DMS79 (cell line): ENCODE measurements around the gene BCL2A1.
"Not testable (repeated sequence)": the region's sequence is repeated elsewhere in the genome, so short reads cannot be mapped to it uniquely, and the experiment has no call there.

Experiments used
- DNase-seq: peaks from one replicate; lab custom pipeline; 2025; lab: John Stamatoyannopoulos, UW

BCL2A1 gene

GRCh38 chr15:79923079-79923514, 47.9 kb downstream of the BCL2A1 start:
- DNase-seq: no peak

GRCh38 chr15:79922512-79923078, 48.4 kb downstream of the BCL2A1 start:
- DNase-seq: peak; percentile 13

GRCh38 chr15:79919749-79920511, 51.1 kb downstream of the BCL2A1 start:
- DNase-seq: no peak

GRCh38 chr15:79919090-79919748, 51.8 kb downstream of the BCL2A1 start:
- no peak for DNase-seq

GRCh38 chr15:79918278-79918677, 52.7 kb downstream of the BCL2A1 start:
- no peak for DNase-seq

GRCh38 chr15:79916502-79917132, 54.4 kb downstream of the BCL2A1 start:
- no peak for DNase-seq

GRCh38 chr15:79915776-79916501, 55.1 kb downstream of the BCL2A1 start:
- DNase-seq: not testable (repeated sequence)

GRCh38 chr15:79914728-79915127, 56.3 kb downstream of the BCL2A1 start:
- DNase-seq: no peak
